Activated gamma-delta T cell treated with anti-CD3 and anti-CD28 coated beads, Interleukin-2, amount 50 U/mL, for 16 hours (primary cell): Measurements from ENCODE around the gene ZNF888.
"Not testable (repeated sequence)": the region's sequence is repeated elsewhere in the genome, so short reads cannot be mapped to it uniquely, and the experiment has no call there.

ENCODE experiments used
- DNase-seq: peaks from one replicate; pipeline ENCODE4 v3.0.0-alpha.2; 2020; ENCODE audit warnings: low read depth

ZNF888 gene

DNA sequence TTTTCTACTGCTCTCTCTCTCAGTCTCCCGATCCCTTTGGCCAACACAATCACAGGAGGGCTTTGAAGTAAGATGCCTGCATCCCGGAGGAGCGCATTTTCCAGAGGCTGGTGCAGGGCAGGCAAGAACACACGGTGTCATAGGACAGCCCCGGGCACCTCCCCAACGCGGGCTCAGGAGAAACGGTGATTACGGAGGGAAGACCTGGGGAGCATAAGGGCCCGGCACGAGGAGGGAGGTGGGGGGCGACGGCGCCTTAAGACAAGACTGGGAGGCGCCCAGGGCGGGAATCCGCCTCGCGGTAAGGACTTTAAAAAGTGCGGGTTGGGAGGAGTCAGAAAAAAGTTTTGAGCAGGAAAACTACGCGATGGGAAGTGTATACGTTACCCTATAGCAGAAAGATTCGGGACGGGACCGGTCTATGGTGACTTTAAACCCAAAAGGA, 18.7 kb upstream of the ZNF888 start:
- DNase-seq = no peak

DNA sequence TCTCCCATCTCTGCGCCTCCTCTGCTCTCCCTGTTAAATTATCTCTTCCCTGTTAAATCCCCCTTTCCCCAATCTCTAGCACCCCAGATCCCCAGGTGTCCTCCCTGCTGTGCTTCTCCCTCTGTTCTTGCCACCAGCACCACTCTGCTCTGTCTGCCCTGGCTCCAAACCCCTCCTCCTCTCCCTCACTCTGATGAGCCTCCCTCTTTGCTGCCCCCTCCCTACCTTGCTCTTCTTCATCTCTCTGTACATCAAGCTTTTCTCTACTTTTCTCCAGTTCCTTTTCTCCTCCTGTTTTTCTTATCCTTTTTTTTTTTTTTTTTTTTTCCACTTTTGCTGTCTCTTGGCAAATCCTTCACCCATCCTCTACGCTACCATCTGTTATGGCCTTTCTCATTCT, 18.3 kb upstream of the ZNF888 start:
- DNase-seq = not testable (repeated sequence)

DNA sequence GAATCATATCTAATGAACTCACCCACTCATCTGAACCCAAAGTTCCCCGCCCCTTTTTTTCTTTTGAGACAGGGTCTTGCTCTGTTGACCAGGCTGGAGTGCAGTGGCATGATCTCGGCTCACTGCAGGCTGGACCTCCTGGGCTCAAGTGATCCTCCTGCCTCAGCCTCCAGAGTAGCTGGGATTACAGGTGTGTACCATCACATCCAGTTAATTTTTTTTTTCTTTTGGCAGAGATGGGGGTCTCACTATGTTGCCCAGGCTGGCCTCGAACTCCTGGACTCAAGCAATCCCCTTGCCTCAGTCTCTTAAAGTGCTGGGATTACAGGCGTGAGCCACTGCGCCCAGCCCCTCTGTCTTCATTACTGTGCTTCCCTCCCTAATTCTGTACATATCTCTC, 17.7 kb upstream of the ZNF888 start:
- not testable (repeated sequence) for DNase-seq

DNA sequence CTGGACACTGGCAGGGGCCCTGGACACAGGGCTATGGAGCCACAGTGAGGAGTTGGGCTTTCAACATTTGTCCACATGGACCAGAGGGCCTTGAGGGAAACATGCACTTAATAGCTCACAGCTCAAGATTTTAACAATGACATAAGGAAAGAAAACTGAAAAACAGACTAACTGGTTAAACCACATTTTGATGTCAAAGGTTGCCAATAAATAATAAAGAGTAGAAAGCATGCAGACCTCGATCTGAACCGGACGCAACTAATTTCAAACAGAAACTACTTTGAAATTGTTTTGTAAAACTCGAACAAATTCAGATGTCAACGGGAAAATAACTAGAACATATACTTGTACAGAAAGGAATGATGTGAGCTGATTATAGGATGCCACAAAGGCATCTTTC, 15.5 kb upstream of the ZNF888 start:
- no peak for DNase-seq

DNA sequence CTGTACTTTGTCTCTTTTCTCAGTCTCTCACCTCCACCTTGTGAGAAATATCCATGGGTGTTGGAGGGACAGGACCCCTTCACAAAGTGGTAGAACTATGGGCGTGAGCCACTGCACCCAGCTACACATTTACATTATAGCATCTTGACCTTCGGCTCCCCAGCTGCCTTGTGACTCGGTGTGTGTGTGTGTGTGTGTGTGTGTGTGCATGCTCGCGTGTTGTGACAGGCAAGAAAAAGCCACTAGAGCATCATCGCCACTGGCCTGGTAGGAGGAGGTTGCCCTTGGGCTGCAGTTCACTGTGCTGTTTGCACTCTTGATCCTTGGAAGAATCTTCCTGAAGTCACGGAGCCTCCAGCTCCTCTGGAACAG, 13.7 kb upstream of the ZNF888 start:
- DNase-seq = no peak

DNA sequence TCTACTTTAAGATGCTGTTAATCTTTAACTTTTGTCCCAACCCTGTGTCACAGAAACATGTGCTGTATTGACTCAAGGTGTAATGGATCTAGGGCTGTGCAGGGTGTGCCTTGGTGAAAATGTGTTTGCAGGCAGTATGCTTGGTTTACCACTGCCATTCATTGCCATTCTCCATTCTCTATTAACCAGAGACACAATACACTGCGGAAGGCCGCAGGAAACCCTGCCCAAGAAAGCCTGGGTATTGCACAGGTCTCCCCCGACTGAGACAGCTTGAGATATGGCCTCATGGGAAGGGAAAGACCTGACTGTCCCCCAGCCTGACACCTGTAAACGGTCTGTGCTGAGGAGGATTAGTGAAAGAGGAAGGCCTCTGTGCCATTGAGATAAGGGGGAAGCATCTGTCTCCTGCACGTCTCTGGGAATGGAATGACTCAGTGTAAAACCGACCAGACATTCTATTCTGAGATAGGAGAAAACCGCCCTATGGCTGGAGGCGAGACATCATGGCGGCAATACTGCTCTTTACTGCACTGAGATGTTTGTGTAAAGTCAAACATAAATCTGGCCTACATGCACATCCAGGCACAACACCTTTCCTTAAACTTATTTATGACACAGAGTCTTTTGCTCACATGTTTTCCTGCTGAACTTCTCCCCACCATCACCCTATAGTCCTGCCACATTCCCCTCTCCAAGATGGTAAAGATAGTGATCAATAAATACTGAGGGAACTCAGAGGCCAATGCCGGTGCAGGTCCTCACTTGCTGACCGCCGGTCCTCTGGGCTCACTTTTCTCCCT, 13.1 kb upstream of the ZNF888 start:
- no peak for DNase-seq

DNA sequence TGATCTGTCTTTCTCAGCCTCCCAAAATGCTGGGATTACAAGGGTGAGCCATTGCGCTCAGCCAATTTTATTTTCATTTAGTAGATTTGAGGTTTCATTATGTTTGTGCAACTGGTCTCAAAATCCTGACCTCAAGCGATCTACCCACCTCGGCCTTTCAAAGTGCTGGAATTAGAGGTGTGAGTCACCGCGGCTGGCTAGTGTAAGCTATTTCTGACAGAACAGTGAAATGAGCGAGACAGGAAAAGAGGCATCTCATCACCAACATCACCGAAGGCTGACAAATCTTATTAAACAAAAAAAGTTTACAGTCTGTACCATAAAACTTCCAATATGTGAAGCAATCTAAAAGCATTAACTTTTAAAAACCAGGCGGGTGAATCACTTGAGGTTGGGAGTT, 12.2 kb upstream of the ZNF888 start:
- DNase-seq = no peak

DNA sequence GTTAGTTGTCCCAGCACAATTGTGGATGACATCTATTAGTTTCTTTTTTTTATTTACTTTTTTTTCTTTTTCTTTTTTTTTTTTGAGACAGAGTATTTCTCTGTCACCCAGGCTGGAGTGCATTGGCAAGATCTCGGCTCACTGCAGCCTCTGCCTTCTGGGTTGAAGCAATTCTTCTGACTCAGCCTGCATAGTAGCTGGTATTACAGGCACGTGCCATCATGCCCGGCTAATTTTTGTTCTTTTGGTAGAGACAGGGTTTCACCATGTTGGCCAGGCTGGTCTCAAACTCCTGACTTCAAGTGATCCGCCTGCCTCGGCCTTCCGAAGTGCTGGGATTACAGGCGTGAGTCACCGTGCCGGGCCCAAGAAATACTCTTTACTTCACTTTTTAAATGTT, 1.4 kb upstream of the ZNF888 start:
- not testable (repeated sequence) for DNase-seq

DNA sequence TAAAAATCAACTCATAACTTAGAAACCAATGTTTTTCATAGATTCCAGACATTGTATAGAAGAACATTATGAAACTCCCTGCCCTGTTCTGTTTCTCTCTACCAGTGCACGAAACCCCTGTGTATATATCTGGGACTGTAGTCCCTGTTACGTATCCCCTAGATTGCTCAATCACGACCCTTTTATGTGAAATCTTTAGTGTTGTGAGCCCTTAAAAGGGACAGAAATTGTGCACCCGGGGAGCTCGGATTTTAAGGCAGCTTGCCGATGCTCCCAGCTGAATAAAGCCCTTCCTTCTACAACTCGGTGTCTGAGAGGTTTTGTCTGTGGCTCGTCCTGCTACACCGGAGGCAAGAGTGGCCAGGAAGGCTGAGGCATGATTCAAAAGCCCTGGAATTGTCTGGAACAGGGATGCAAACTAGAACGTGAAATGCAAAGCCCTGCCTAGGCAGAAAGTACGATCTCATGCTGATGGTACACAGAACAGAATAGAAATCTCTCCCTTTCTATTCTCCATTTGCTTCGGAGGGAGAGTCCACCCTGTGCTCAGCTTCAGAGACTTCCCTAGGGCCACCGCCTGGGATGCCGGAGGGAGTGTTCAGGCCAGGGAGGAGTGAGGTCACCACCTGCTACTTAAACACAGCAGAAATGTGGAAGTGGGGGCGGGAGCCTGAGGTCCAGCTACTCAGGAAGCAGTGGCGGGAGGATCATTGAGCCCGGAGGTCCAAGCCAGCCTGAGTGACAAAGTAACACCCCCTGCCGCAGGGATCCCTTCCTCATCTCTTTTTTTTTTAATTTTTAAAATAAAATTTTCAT, 758 bp upstream of the ZNF888 start:
- DNase-seq = no peak

DNA sequence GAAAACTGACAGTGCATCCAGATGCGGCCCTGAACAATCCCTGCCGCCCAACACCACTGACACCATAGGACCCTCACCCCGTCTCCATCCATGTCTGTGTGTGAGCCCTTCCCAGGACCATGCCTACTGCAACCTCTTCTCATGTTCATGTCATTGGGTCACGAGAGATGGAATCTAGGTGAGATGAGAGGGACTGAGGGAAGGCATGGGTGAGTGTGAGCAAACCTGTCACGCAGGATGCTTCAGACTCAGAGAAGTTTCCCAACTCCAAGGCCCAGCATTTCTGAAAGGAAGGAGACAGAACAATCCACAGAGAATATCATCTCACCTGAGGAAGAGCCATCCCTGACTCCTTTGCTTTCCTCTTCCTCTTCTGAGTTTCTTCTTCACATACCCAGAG, 5.7 kb downstream of the ZNF888 start:
- DNase-seq = no peak

DNA sequence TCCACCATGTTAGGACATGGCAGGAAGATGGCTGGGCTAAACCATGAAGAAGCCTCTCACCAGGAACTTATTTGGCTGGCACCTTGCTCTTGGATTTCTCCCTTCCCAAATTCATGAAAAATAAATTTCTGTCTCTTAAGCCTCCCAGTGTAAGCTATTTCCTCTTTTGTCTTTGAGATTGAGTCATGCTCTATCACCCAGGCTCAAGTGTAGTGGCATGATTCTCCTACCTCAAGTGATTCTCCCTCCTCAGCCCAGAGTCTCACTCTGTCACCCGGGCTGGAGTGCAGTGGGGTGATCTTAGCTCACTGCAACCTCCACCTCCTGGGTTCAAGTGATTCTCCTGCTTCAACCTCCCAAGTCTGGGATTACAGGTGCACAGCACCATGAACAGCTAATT, 12.6 kb downstream of the ZNF888 start:
- DNase-seq = no peak

DNA sequence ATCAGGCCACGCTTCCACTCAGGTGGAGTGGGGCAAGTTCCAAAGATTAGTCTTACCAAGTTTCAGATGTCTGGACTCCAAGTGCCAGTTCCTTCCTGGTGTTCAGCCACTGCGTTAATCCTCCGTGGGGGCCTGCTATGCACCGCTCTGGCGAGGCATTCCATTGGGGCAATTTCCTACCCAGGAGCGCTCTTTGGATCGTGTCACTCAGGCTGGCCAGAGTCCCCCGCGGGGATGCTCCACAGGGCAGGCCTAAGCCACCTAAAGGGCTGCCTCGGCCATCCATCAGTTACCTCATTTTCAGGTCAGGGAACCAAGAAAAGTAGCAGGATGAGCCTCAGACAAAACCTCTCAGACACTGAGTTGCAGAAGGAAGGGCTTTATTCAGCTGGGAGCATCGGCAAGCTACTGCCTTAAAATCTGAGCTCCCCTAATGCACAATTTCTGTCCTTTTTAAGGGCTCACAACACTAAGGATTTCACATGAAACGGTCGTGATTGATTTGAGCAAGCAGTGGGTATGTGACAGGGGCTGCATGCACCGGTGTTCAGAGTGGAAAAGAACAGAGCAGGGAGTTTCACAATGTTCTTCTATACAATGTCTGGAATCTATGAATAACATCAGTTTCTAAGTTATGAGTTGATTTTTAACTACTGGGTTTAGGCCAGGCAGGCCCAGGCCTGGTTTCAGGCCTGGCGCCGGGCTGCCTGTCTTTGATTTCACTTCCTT, 19.0 kb downstream of the ZNF888 start:
- not testable (repeated sequence) for DNase-seq

DNA sequence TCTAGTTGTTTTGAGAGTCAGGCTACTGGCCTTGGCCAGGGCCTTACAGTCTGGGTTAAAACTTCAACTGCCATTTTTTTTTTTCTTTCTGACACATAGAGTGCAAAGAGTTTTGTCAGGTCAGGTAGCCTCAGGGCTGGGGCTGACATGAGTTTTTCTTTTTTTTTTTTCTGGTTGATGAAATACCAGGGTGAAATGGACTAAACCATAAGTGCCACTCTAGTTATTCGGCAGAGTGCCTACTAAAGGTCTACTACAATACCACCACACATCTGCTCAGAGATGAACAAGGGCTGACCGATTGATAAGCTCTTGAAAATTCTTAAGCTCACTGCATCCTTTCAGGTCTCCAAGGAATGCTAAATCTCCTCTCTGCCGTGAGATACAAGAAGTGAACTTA, 21.4 kb downstream of the ZNF888 start:
- no peak for DNase-seq

DNA sequence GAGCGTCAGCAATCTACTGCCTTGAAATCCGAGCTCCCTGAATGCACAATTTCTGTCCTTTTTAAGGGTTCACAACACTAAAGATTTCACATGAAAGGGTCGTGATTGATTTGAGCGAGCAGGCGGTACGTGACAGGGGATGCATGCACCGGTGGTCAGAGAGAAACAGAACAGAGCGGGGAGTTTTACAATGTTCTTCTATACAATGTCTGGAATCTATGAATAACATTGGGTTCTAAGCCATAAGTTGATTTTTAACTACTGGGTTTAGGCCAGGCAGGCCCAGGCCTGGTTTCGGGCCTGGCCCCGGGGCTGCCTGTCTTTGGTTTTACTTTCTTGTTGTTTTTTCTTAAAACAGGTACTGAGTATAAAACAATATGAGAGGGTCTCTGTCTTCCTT, 24.6 kb downstream of the ZNF888 start:
- DNase-seq = not testable (repeated sequence)

DNA sequence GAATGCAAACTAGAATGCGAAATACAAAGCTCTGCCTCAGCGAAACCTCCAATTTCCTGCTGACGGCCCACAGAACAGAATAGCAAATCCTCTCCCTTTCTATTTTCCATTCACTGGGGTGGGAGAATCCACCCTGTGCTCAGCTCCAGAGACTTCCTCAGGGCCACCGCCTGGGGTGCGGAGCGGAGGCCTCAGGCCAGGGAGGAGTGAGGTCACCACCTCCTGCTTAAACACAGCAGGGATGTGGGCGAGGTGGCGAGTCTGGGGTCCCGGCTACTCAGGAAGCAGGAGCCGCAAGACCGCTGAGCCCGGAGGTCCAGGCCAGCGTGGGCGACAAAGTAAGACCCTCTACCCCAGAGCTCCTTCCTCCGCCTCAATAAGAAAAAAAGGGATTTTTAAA, 25.1 kb downstream of the ZNF888 start:
- DNase-seq = no peak

DNA sequence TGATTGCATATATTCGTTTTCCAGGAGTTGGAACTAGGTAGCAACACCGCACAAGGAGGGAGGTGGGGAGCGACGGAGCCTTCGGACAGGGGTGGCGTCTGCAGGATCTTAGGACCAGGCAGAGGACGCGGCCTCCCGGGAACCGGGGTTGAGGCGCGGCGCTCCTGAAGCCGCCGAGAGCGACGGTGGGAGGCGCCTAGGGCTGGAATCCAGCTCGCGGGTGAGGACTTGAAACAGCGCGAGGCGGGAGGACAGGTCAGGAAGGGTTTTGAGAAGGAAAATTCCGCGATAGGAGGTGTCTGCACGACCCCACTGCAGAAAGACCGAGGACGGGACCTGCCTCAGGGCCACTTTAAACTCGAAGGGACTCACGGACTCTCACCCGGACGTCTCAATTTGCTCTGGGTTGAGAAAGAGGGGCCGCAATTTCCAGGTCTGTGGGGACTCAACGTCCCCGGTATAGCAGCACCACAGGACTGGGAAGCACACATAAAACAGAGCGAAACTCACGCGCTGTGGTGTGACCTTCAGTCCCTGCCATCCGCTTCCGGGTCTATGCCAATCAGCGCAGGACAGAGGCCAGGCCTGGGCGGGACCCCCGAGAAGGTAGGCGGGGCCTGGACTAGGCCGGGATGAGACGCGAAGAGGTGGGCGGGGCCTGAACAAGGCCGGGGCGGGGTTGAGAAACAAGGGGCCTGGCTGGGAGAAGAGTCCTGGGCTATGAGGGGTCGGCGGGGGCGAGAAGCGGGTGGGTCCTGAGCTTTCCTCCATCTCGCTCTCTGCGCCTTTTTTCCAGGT, 25.9 kb downstream of the ZNF888 start, which contains the start of gene ZNF320:
Gene ZNF320, minus strand, starts transcription at position 498 of the 798 bp plus-strand sequence. CDS start 7,380 bp downstream, outside the sequence.
- peak; percentile 89 for DNase-seq

DNA sequence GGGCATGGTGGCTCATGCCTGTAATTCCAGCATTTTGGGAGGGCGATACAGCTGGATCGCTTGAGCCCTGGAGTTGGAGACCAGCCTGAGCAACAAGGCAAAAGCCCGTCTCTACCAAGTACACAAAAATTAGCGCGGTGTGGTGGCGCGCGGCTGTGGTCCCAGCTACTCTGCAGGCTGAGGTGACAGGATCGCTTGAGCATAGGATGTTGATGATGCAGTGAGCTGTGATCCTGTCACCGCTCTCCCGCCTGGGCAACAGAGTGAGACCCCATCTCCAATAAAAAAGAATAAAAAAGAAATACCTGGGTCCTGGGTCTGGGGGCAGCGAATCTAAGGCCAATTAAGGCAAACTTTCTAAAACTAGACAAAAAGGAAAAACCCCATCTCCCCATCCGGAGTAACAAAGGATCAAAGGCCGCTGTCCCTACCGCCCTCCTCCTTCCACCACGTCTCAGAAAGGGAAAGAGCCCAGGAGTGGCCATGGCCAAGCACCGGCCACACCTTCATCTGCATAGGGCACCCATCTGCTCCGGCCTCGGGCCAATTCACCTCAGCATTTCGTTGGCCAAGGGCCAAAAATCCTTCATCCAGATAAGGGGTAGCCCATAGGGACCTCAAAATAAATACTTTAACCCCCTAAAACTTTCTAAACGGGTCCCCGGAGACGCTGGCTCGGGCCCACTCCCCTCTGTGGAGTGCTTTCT, 26.6 kb downstream of the ZNF888 start:
- DNase-seq = no peak

DNA sequence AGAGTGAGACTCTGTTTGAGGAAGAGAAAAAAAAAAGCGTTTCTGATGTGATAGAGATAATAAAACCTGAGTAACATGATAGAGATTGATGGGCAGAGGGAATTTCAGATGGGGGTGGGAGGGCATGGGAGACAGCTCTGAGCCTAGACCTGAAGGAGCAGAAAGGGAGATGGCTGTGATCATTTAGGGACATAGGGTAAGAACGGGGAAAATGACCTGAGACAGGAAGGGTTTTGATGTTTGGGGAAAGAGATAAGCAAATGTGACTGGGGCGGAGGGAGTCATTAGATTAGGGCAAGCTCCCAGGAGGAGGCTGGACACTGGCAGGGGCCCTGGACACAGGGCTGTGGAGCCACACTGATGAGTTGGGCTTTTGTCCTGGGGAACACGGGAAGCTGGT, 31.9 kb downstream of the ZNF888 start:
- DNase-seq = no peak

DNA sequence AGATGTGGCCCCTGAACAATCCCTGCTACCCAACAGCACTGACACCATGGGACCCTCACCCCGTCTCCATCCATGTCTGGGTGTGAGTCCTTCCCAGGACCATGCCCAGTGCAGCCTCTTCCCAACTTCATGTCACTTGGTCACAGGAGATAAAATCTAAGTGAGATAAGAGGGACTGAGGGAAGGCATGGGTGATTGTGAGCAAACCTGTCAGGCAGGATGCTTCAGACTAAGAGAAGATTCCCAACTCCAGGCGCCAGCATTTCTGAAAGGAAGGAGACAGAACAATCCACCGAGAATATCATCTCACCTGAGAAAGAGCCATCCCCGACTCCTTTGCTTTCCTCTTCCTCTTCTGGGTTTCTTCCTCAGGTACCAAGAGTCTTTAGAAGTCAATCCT, 33.3 kb downstream of the ZNF888 start:
- no peak for DNase-seq

DNA sequence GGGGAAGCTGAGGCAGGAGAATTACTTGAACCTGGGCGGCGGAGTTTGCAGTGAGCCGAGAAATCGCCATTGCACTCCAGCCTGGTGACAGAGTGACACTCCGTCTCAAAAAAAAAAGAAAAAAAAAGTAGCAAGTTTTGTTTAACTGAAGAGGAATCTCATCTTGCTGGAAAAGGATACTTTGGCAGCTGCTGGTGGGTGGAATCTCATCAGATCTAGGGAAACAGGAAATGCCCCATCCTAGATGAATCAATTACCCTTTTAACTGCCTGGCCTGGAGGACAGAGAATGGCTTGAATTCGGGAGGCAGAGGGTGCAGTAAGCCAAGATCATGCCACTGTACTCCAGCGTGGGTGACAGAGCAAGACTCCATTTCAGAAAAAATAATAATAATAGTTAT, 34.2 kb downstream of the ZNF888 start:
- DNase-seq = no peak

DNA sequence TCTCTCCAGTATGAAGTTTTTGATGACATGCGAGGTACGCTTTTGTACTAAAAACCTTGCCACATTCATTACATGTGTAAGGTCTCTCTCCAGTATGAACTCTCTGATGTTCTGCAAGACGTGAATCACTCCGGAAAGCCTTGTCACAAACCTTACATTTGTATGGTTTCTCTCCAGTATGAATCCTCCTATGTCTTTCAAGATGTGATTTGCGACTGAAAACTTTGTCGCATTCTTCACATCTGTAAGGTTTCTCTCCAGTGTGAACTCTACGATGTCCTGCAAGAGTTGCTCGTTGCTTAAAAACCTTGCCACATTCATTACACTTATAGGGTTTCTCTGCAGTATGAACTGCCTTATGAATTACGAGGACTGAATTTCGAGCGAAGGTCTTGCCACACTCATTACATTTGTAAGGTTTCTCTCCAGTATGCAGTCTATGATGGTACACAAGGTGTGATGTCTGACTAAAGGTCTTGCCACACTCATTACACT, 42.3 kb downstream of the ZNF888 start:
- no peak for DNase-seq
